GM12801 (cell line): ENCODE results near the gene NEDD8.

ENCODE experiments used
- TF ChIP-seq, protein P1 (sequence below): IDR thresholded peaks from one replicate; pipeline ENCODE4 v1.5.1; 2011; ENCODE audit warnings: control low read depth; ENCODE audit not compliant: insufficient read length; ENCODE audit errors: extremely low read depth

The NEDD8 gene

DNA sequence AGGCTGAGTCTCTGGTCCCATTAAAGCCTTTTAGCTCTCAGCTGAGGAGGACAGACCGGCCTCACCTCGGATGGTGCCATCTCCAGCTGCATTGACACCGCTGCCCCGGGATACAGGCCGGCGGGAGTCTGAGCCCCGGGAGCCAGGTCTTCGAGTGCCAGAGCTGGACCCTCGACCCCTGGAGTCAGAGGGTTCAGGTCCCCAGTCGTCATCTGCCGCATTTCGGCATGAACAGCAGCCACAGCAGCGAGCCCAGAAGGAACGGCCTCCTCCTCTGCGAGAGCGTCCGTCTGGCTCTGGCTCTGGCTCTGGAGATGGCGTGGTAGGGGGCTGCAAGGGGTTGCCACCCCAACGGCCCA lies 29.8 kb upstream of the NEDD8 start:
- TF ChIP-seq, protein P1, sequence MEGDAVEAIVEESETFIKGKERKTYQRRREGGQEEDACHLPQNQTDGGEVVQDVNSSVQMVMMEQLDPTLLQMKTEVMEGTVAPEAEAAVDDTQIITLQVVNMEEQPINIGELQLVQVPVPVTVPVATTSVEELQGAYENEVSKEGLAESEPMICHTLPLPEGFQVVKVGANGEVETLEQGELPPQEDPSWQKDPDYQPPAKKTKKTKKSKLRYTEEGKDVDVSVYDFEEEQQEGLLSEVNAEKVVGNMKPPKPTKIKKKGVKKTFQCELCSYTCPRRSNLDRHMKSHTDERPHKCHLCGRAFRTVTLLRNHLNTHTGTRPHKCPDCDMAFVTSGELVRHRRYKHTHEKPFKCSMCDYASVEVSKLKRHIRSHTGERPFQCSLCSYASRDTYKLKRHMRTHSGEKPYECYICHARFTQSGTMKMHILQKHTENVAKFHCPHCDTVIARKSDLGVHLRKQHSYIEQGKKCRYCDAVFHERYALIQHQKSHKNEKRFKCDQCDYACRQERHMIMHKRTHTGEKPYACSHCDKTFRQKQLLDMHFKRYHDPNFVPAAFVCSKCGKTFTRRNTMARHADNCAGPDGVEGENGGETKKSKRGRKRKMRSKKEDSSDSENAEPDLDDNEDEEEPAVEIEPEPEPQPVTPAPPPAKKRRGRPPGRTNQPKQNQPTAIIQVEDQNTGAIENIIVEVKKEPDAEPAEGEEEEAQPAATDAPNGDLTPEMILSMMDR, result no peak

DNA sequence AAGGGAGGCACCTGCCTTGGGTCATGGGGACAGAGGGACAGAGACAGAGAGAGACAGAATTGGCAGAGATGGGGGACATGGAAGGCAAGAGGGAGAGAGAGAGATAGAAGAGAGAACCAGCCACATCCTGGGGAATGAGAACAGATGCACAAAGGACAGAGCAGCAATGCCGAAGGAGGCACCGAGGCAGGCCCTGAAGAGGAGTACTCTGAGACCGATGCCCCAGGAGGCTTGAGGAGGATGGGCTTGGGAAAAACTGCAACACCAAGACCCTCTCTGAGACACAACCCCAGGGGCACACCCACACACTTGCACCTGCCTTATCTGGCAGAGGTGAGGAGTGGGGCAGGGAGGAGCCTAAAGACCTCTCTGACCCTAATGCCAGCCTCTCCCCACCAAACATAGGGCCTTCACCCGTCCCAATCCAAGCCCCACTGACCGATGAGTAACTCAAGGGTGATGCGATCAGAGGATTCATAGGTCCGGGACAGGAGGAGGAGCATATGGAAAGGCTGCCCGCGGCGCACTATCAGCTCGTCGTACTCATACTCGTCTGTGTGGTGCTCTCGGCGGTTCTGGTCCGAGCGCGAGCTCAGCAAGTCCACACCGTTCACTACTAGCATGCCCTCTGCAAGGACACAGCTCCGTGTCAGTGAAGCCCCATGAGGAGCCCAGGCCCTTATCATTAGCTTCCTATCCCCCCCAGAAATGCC lies 29.2 kb upstream of the NEDD8 start:
- TF ChIP-seq, protein P1, result no peak

DNA sequence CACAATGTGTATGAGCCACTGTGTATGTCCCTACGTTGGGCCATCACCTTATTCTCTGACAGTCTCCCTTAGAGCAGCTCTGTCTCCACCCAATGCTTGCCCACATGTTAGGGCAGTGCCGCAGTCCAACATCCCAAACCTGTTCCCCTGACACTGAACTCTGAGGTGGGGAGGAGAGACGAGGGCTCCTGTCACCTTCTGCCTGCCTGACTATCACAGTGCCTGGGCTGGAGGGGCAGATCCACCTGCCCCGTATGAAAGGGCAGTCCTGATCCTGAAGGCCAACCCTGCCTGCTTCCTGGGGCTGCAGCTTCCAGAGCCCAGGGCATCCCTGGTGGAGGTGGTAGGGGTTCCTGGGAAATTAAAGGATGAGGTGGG lies 28.6 kb upstream of the NEDD8 start:
- TF ChIP-seq, protein P1, result no peak

DNA sequence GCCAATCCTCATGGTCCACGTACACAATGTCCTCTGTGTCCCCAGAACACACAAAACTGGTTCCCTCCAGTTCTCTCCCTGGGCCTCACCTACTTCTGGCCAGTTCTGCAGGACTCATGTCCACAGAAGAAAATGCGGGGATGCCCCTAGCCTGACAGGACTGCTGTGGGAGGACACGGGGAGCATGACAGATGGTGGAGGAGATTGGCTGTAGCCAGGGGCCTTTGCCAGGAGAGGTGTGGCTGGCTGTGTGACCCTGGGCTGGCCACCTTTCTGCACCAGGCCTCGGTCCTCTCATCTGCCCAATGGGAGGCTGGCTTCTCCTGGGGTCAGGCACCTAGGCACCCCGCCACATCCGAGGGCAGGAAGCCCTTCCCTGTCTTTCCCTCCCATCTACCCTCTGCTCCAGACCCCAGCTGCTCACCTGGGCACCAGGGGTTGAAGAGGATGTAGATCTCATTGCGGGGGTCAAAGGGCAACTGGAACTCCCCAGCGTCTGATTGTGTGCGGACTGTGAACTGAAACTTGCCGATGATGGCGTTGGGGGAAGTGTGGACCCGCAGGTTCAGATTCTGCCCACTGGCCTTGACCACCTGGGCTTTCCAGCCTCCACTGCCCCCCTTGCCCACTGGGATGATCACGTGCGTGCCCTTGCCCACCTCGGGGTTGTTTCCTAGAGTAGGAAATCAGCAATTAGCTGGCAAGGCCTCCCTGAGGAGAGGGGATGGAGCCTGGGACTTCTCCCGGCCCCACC lies 28.0 kb upstream of the NEDD8 start:
- TF ChIP-seq, protein P1, result no peak

DNA sequence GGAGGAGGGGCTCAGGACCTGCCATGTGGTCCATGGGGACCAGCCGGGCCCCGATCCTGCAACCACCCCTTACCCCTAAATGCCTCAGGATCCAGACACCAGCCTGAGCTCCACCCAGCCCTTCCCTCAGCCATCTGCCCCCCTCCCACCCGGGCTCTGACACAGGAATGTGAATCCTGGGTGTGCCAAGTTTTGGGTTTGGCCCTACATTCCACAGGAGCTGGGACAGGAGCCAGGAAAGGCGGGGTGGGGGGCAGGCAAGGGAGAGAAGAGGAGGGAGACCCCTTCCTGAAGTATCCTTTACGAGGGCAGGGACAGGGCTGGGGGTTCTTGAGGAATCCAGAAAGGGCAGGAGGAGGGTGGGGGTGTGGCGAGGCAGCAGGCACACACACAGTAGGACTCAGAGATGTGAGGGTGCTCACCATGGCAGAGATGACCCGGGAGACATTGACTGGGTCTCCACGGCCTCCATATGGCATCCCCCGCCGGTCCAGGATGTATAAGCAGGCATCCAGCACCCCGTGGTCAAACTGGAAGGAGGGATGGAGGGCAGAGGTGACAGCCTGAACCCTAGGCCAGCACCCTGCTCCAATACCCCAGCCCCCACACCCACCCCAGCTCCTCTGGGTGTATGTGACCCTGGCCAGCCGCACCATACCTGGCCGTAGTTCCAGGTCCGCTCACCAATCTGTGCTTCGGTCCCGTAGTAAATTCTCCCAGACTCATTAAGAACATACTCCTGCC lies 27.3 kb upstream of the NEDD8 start:
- TF ChIP-seq, protein P1, result no peak

DNA sequence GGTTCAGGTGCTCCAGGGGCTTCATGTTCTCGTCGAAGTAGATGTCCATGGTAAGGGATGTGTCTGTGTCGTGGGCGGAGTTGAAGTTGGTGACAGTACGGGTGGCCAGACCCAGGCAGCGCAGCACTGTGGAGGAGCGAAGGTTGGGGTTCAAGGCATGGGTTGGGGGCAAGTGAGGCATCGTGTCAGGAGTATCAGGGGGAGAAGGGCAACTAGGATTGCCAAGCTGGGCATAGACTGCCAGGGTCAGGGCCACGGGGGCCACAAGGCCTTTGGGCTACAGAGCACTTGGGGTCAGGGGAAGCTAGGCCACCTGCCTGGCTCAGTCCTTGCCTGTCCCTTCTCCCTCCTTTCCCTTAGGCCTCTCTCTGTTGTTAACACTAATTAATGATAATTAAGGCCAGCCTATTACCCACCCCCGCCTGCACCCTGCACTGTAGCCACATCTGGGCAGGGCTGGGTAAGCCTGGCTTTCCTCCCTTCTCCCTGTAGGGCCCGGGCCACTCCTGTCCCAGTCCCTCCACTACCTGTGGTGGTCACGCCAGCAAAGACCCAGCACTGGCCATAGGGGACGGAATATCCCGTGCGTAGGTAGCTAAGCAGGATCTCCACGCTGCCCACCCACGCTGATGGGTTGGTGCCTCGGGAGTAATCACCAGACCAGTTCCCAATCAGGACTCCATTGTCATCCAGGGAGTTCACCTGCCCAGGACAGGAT lies 26.5 kb upstream of the NEDD8 start:
- TF ChIP-seq, protein P1, result no peak

DNA sequence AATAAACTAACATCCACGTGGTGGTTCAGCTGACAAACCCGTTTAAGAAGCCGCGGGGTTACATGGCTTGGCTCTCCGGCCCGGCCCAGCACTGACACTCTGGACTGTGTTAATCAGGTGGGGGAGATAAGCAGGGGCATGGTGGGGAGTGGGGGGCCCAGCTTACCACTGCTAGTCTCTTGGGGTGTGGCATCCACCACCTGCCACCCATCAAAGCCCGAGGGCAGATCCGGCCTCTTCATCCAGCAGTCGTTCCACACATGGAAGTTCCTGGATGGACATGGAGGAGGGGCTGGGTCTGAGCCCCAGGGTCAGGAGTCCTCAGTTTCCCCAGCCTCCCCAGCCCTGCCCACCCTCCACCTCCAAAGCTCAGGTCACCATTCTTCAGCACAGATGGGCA lies 26.0 kb upstream of the NEDD8 start:
- TF ChIP-seq, protein P1, result no peak
